Tibial nerve (tissue), 4 donors: ENCODE results near the gene APLNR. TPM values are rescaled to one million over a fixed set of nuclear protein-coding genes. Genes with fewer than 3 reads are reported as not detected.
A peak's percentile ranks its signal among the peaks of the same experiment; 100 is the strongest.

Source experiments
- DNase-seq, 2 donors: peaks; one replicate each; pipeline ENCODE4 v3.0.0-alpha.2; 2019; ENCODE audit warnings: low spot score in 2 of 2
- H3K27ac ChIP-seq, 4 donors: fragments of 200-600 bp; sonication (generic) in 3 of 4; one replicate each; pipeline ENCODE4 v1.5.1; 2017 to 2019; ENCODE audit warnings: mild to moderate bottlenecking in 1 of 4
- H3K27me3 ChIP-seq, 2 donors: fragments of 200-600 bp; sonication (generic) in 1 of 2; one replicate each; pipeline versions ENCODE4 v1.5.1 to v1.6.0; 2017 to 2019
- H3K36me3 ChIP-seq, 3 donors: fragments of 200-600 bp; sonication (generic); one replicate each; pipeline ENCODE4 v1.5.1; 2018 to 2019
- H3K4me1 ChIP-seq, 4 donors: fragments of 200-600 bp; sonication (generic) in 3 of 4; one replicate each; pipeline ENCODE4 v1.5.1; 2017 to 2019
- H3K4me3 ChIP-seq, 4 donors: fragments of 200-600 bp; sonication (generic) in 3 of 4; one replicate each; pipeline ENCODE4 v1.5.1; 2017 to 2019; ENCODE audit warnings: mild to moderate bottlenecking in 1 of 4, moderate library complexity in 1 of 4
- H3K9me3 ChIP-seq, 4 donors: fragments of 200-600 bp; sonication (generic) in 3 of 4; one replicate each; pipeline ENCODE4 v1.5.1; 2017 to 2019
- CTCF ChIP-seq, 5 experiments: fragments of 200-600 bp in 3 of 5; fragments of 450-650 bp in 2 of 5; sonication (generic) in 3 of 5; IDR thresholded peaks; one replicate each; pipeline ENCODE4 v1.5.1; 2016 to 2019; ENCODE audit warnings: antibody characterized with exemption in 5 of 5, mild to moderate bottlenecking in 3 of 5, moderate library complexity in 2 of 5
- EP300 ChIP-seq, 2 donors: sonication (generic); formaldehyde crosslinking; IDR thresholded peaks; one replicate each; pipeline ENCODE4 v1.6.1; 2017; ENCODE audit warnings: antibody characterized with exemption in 2 of 2, mild to moderate bottlenecking in 1 of 2
- POLR2A ChIP-seq, 2 donors: fragments of 450-650 bp; IDR thresholded peaks; one replicate each; pipeline ENCODE4 v1.6.1; 2017; ENCODE audit warnings: antibody characterized with exemption in 2 of 2, mild to moderate bottlenecking in 2 of 2, moderate library complexity in 2 of 2
- WGBS, 2 donors: methylation state at CpG; one replicate each; pipeline ENCODE4 v1.1.5; 2018; 5-methylcytosine and 5-hydroxymethylcytosine counted together
- total RNA-seq, 4 donors: library from RNA; depleted of rRNA; stranded (reverse); fragments of >200 nt; gene quantifications; one replicate each; pipeline ENCODE4 v1.1.0, GENCODE V29; 2016

Gene APLNR
- total RNA-seq, 4 donors from 2014 or later, result 0.63 to 12.9 (median 2.0) TPM

GRCh38 chr11:57202281-57202680 lies 34.8 kb downstream of the APLNR start:
- peak overlapping the region in 1 of 4 donors; percentile 50 for H3K27ac ChIP-seq
- no peak for TF ChIP-seq EP300 (IDR thresholded peaks at IDR 0.05)
- TF ChIP-seq POLR2A (IDR thresholded peaks at IDR 0.05), result no peak
- no peak for TF ChIP-seq CTCF (IDR thresholded peaks at IDR 0.05)
- H3K4me3 ChIP-seq, result no peak overlapping the region
- H3K27me3 ChIP-seq, result no peaks in the 10 kb centered on the region
- peaks cover 0 to 39% (median 5%) of the 10 kb centered on the region in 4 donors for H3K4me1 ChIP-seq
- WGBS, 2 donors, result 70 to 73% methylated on average over 9 to 10 of the region's 10 CpGs
- no peaks in the 10 kb centered on the region for H3K9me3 ChIP-seq
- DNase-seq, result no peak
- H3K36me3 ChIP-seq, result no peaks in the 10 kb centered on the region

- TF ChIP-seq POLR2A (IDR thresholded peaks at IDR 0.05) (no peak), EP300 (IDR thresholded peaks at IDR 0.05) (no peak), CTCF (IDR thresholded peaks at IDR 0.05) (no peak)
- no peak for DNase-seq
- no peak overlapping the region for H3K27ac ChIP-seq
Observed at GRCh38 chr11:57200917-57201316, 36.1 kb downstream of the APLNR start.

GRCh38 chr11:57199330-57199729 lies 37.7 kb downstream of the APLNR start:
- H3K9me3 ChIP-seq, result no peaks in the 10 kb centered on the region
- no peak for DNase-seq
- H3K27ac ChIP-seq, result no peak overlapping the region
- H3K27me3 ChIP-seq, result no peaks in the 10 kb centered on the region
- peaks cover 0 to 35% (median 5%) of the 10 kb centered on the region in 4 donors for H3K4me1 ChIP-seq
- H3K4me3 ChIP-seq, result no peak overlapping the region
- H3K36me3 ChIP-seq, result no peaks in the 10 kb centered on the region
- no peak for TF ChIP-seq EP300 (IDR thresholded peaks at IDR 0.05)
- TF ChIP-seq CTCF (IDR thresholded peaks at IDR 0.05), result no peak
- TF ChIP-seq POLR2A (IDR thresholded peaks at IDR 0.05), result no peak
- 88 to 92% methylated on average over 11 of the region's 11 CpGs for WGBS, 2 donors

More at GRCh38 chr11:57200917-57201316, 36.1 kb downstream of the APLNR start:
- Histone ChIP-seq H3K9me3 (no peaks in the 10 kb centered on the region), H3K27me3 (no peaks in the 10 kb centered on the region), H3K4me3 (no peak overlapping the region), H3K4me1 (peaks cover 0 to 39% (median 5%) of the 10 kb centered on the region in 4 donors), H3K36me3 (no peaks in the 10 kb centered on the region)
- WGBS, 2 donors, result 31 to 32% methylated on average over 7 of the region's 7 CpGs

- H3K4me3 ChIP-seq, result no peak overlapping the region
- WGBS, 2 donors, result 88 to 100% methylated on average over 2 of the region's 2 CpGs
- TF ChIP-seq CTCF (IDR thresholded peaks at IDR 0.05) (no peak), POLR2A (IDR thresholded peaks at IDR 0.05) (no peak), EP300 (IDR thresholded peaks at IDR 0.05) (no peak)
- no peak overlapping the region for H3K27ac ChIP-seq
- H3K27me3 ChIP-seq, result no peaks in the 10 kb centered on the region
- DNase-seq, result no peak
- no peaks in the 10 kb centered on the region for H3K36me3 ChIP-seq
- H3K9me3 ChIP-seq, result no peaks in the 10 kb centered on the region
- H3K4me1 ChIP-seq, result peaks cover 0 to 25% (median 3%) of the 10 kb centered on the region in 4 donors
Observed at GRCh38 chr11:57197762-57198161, 39.3 kb downstream of the APLNR start.

- H3K36me3 ChIP-seq, result no peaks in the 10 kb centered on the region
- no peaks in the 10 kb centered on the region for H3K27me3 ChIP-seq
- no peak overlapping the region for H3K4me3 ChIP-seq
- H3K27ac ChIP-seq, result no peak overlapping the region
- no peak for TF ChIP-seq CTCF (IDR thresholded peaks at IDR 0.05)
- no peak for TF ChIP-seq POLR2A (IDR thresholded peaks at IDR 0.05)
- no peak for TF ChIP-seq EP300 (IDR thresholded peaks at IDR 0.05)
- peaks cover 0 to 15% (median 0%) of the 10 kb centered on the region in 4 donors for H3K4me1 ChIP-seq
- DNase-seq, result no peak
- H3K9me3 ChIP-seq, result no peaks in the 10 kb centered on the region
- 72 to 80% methylated on average over 6 of the region's 6 CpGs for WGBS, 2 donors
Observed at GRCh38 chr11:57196596-57196995, 40.5 kb downstream of the APLNR start.
